Endothelial cell of umbilical vein (primary cell): ENCODE measurements around the gene YWHAH. TPM values are rescaled to one million over a fixed set of nuclear protein-coding genes. Genes with fewer than 3 reads are reported as not detected.
A peak's percentile ranks its signal among the peaks of the same experiment; 100 is the strongest.

Source experiments
- BruUV-seq: library from RNA; stranded (reverse); fragments of 400-500 nt; replicated peaks from 2 replicates; lab custom pipeline; 2021; lab: Mats Ljungman, UMichigan
- CTCF ChIA-PET: fragments of 300-600, 350-600 bp; sonication (Branson Sonifier 250); formaldehyde crosslinking; loops from one replicate; lab custom pipeline; 2021; ENCODE audit warnings: antibody characterized with exemption, inconsistent platforms; lab: Charles Lee
- POLR2A ChIA-PET: fragments of 300-600, 350-600 bp; sonication (Branson Sonifier 250); formaldehyde crosslinking; loops from one replicate; lab custom pipeline; 2021; ENCODE audit warnings: antibody characterized with exemption, inconsistent platforms; lab: Charles Lee
- DNase-seq: peaks from one replicate; pipeline ENCODE4 v3.0.0-alpha.2; 2011; ENCODE audit warnings: low read depth, low spot score
- FAIRE-seq: peaks from 2 replicates; lab custom pipeline; 2011; peaks lifted over from hg19 to GRCh38; lab: Jason Lieb, UNC
- H2AFZ ChIP-seq: 2 replicates; pipeline ENCODE4 v1.6.0; 2012; ENCODE audit warnings: low read depth, low read length, control low read depth, inconsistent platforms
- H3K27ac ChIP-seq: 2 replicates; pipeline ENCODE4 v1.5.1; 2011; ENCODE audit warnings: low read depth, mild to moderate bottlenecking, control low read depth, low read length, moderate library complexity; ENCODE audit not compliant: insufficient read depth
- H3K27me3 ChIP-seq, 2 experiments: 2 replicates each; pipeline versions ENCODE4 v1.6.0 to v1.6.1; 2011; ENCODE audit warnings: low read length in 2 of 2, mixed read lengths in 1 of 2; ENCODE audit not compliant: control insufficient read depth in 2 of 2, insufficient read depth in 2 of 2
- H3K36me3 ChIP-seq, 2 experiments: 2 replicates in 1 of 2; 3 replicates in 1 of 2; pipeline ENCODE4 v1.5.1; 2011; ENCODE audit warnings: low read length in 2 of 2, mild to moderate bottlenecking in 1 of 2, moderate library complexity in 1 of 2; ENCODE audit not compliant: control insufficient read depth in 2 of 2, insufficient read depth in 2 of 2; ENCODE audit errors: extremely low read depth in 1 of 2
- H3K4me1 ChIP-seq: 3 replicates; pipeline ENCODE4 v1.5.1; 2011; ENCODE audit warnings: mild to moderate bottlenecking, low read length; ENCODE audit not compliant: control insufficient read depth, insufficient read depth; ENCODE audit errors: extremely low read depth
- H3K4me2 ChIP-seq: 2 replicates; pipeline ENCODE4 v1.6.1; 2011; ENCODE audit warnings: low read length, control low read depth, mixed read lengths; ENCODE audit not compliant: insufficient read depth
- H3K4me3 ChIP-seq, 3 experiments: fragments of 200-600 bp in 1 of 3; sonication (generic), shearing (Covaris generic) in 1 of 3; replicated peaks in 1 of 3; 2 replicates each; pipeline ENCODE4 v1.5.1; 2011 to 2016; ENCODE audit warnings: control low read depth in 3 of 3, low read length in 3 of 3, mild to moderate bottlenecking in 2 of 3, inconsistent platforms in 1 of 3, low read depth in 1 of 3, moderate library complexity in 1 of 3; ENCODE audit not compliant: insufficient read depth in 1 of 3
- H3K79me2 ChIP-seq: 2 replicates; pipeline ENCODE4 v1.6.0; 2012; ENCODE audit warnings: low read length, inconsistent platforms; ENCODE audit not compliant: control insufficient read depth, insufficient read depth
- H3K9ac ChIP-seq: replicated peaks from 2 replicates; pipeline ENCODE3; 2011; ENCODE audit warnings: low read length, control low read depth; ENCODE audit not compliant: insufficient read depth; ENCODE audit errors: extremely low read depth
- H3K9me1 ChIP-seq: replicated peaks from 3 replicates; pipeline ENCODE4 v1.6.0; 2011; ENCODE audit warnings: mild to moderate bottlenecking, low read length; ENCODE audit not compliant: control insufficient read depth, insufficient read depth; ENCODE audit errors: extremely low read depth
- H3K9me3 ChIP-seq: replicated peaks from 2 replicates; pipeline ENCODE4 v1.5.1; 2012; ENCODE audit warnings: low read length, inconsistent platforms; ENCODE audit not compliant: control insufficient read depth, insufficient read depth
- H4K20me1 ChIP-seq: replicated peaks from 2 replicates; pipeline ENCODE3; 2011; ENCODE audit warnings: mild to moderate bottlenecking, low read length; ENCODE audit not compliant: control insufficient read depth, insufficient read depth; ENCODE audit errors: extremely low read depth
- EZH2 ChIP-seq: IDR thresholded peaks from 2 replicates; pipeline ENCODE4 v1.6.1; 2012; ENCODE audit warnings: borderline replicate concordance, low read depth, mild to moderate bottlenecking, moderate library complexity, low read length, inconsistent platforms; ENCODE audit not compliant: severe bottlenecking
- FOS ChIP-seq: IDR thresholded peaks from 2 replicates; pipeline ENCODE4 v1.6.1; 2011; ENCODE audit warnings: mild to moderate bottlenecking, low read length, moderate library complexity, borderline replicate concordance; ENCODE audit not compliant: insufficient read depth
- GATA2 ChIP-seq: IDR thresholded peaks from 2 replicates; pipeline ENCODE4 v1.7.0; 2011; ENCODE audit warnings: low read depth, mild to moderate bottlenecking, moderate library complexity, mixed read lengths, low read length; ENCODE audit not compliant: insufficient read length, insufficient read depth
- JUN ChIP-seq: IDR thresholded peaks from 2 replicates; pipeline ENCODE4 v1.6.1; 2011; ENCODE audit warnings: borderline replicate concordance, low read depth; ENCODE audit not compliant: insufficient read length, insufficient read depth
- MYC ChIP-seq: IDR thresholded peaks from one replicate; pipeline ENCODE4 v1.6.1; 2011; ENCODE audit warnings: mild to moderate bottlenecking, low read depth, low read length
- POLR2A ChIP-seq: IDR thresholded peaks from 2 replicates; pipeline ENCODE4 v1.6.1; 2012; ENCODE audit warnings: low read depth, mild to moderate bottlenecking, control low read depth, low read length
- POLR2AphosphoS5 ChIP-seq: IDR thresholded peaks from 2 replicates; pipeline ENCODE4 v1.6.1; 2012; ENCODE audit warnings: low read depth, mild to moderate bottlenecking, control low read depth, low read length, moderate library complexity; ENCODE audit not compliant: insufficient read depth
- dilution Hi-C: fragments of 300-500 bp; cut with MboI; formaldehyde crosslinking; loops from one replicate; pipeline ENCODE4 v1.15.0; 2019; ENCODE audit warnings: low sequenced_read_pairs; ENCODE audit not compliant: extremely low pct_ligation_motif_present
- intact Hi-C: fragments of 100-400 bp; cut with micrococcal nuclease; formaldehyde crosslinking; loops from one replicate; pipeline ENCODE4 v1.10.0; 2022
- polyA plus RNA-seq, 4 experiments: library from polyadenylated mRNA; depleted of rRNA in 3 of 4; stranded (reverse) in 3 of 4; unstranded in 1 of 4; fragments of >200 nt; gene quantifications; 2 replicates each; pipeline versions ENCODE4 v1.2.1 to v1.2.3, GENCODE V29; 2011 to 2012; ENCODE audit warnings: missing spikeins in 1 of 4
- total RNA-seq: library from RNA; stranded (reverse); gene quantifications from 2 replicates; pipeline ENCODE4 v1.2.3, GENCODE V29; 2021
- TF ChIP-seq, protein P1 (sequence below): IDR thresholded peaks from 2 replicates; pipeline ENCODE4 v1.6.1; 2011; ENCODE audit not compliant: insufficient read depth, insufficient read length
- TF ChIP-seq, protein P2 (sequence below), 2 donors: IDR thresholded peaks; 1 replicate in 1 of 2; 2 replicates in 1 of 2; pipeline ENCODE4 v1.5.1; 2011; ENCODE audit warnings: low read length in 2 of 2, mild to moderate bottlenecking in 2 of 2, moderate library complexity in 2 of 2, control low read depth in 1 of 2, inconsistent platforms in 1 of 2, low read depth in 1 of 2; ENCODE audit not compliant: insufficient read depth in 1 of 2; ENCODE audit errors: extremely low read depth in 1 of 2

Gene YWHAH
- total and polyA plus RNA-seq, 2 donors (not counting 3 experiments of a cell fraction or from before 2014, with no cell fraction given) = 73.6 to 170 TPM

DNA sequence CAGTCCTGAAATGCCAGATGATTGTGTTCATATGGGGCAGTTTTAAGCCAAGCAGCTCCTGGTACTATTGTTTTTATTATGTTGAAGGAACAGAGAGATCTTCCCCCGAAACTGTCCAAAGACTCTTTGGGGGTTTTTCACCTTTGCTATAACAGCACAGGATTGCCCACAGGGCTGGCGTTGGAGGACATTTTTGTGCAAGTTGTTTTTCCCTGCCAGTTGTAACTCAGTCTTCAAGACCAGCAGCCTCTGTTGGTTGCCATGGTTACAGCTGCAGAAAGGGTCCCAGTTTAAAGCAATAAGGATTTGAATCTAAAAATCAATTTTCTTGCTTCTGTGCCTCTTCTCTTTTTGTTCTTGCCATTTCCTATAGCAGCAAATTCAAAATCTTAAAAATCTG is 45.4 kb upstream of the YWHAH start:
- H3K9ac ChIP-seq = no peak overlapping the region
- H3K4me2 ChIP-seq = no peak overlapping the region
- intact Hi-C loops = no loop called here
- BruUV-seq = no TSS peak
- no peaks in the 10 kb centered on the region for H3K9me3 ChIP-seq
- peaks cover 0 to 9% of the 10 kb centered on the region in 2 experiments for H3K36me3 ChIP-seq
- TF ChIP-seq POLR2A = no peak
- TF ChIP-seq MYC = no peak
- TF ChIP-seq, protein P1, sequence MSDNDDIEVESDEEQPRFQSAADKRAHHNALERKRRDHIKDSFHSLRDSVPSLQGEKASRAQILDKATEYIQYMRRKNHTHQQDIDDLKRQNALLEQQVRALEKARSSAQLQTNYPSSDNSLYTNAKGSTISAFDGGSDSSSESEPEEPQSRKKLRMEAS = no peak
- TF ChIP-seq POLR2AphosphoS5 = no peak
- no peak for TF ChIP-seq FOS
- TF ChIP-seq, protein P2, sequence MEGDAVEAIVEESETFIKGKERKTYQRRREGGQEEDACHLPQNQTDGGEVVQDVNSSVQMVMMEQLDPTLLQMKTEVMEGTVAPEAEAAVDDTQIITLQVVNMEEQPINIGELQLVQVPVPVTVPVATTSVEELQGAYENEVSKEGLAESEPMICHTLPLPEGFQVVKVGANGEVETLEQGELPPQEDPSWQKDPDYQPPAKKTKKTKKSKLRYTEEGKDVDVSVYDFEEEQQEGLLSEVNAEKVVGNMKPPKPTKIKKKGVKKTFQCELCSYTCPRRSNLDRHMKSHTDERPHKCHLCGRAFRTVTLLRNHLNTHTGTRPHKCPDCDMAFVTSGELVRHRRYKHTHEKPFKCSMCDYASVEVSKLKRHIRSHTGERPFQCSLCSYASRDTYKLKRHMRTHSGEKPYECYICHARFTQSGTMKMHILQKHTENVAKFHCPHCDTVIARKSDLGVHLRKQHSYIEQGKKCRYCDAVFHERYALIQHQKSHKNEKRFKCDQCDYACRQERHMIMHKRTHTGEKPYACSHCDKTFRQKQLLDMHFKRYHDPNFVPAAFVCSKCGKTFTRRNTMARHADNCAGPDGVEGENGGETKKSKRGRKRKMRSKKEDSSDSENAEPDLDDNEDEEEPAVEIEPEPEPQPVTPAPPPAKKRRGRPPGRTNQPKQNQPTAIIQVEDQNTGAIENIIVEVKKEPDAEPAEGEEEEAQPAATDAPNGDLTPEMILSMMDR (IDR thresholded peaks at IDR 0.05; ENCODE audit: extremely low read depth in 1 of 2, insufficient read depth in 1 of 2, low read depth in 1 of 2, low read length in 2 of 2) = no peak
- TF ChIP-seq GATA2 = no peak
- TF ChIP-seq JUN = no peak
- no peak for TF ChIP-seq EZH2
- peaks cover 15% of the 10 kb centered on the region for H3K4me1 ChIP-seq
- no peaks in the 10 kb centered on the region for H3K79me2 ChIP-seq
- no peaks in the 10 kb centered on the region for H4K20me1 ChIP-seq
- DNase-seq = no peak
- FAIRE-seq = peak; percentile 38
- dilution Hi-C loops = no loop called here
- H2AFZ ChIP-seq = no peak overlapping the region
- CTCF ChIA-PET = no interaction called here
- no peaks in the 10 kb centered on the region for H3K9me1 ChIP-seq
- POLR2A ChIA-PET = no interaction called here
- H3K4me3 ChIP-seq = no peak overlapping the region
- no peak overlapping the region for H3K27ac ChIP-seq
- no peaks in the 10 kb centered on the region for H3K27me3 ChIP-seq
